ENCODE data around the gene RTF1. TPM values are rescaled to one million over a fixed set of nuclear protein-coding genes. Genes with fewer than 3 reads are reported as not detected.
"Not testable (repeated sequence)": the region's sequence is repeated elsewhere in the genome, so short reads cannot be mapped to it uniquely, and the experiment has no call there.

Gene RTF1
- total RNA-seq, 4 donors from 2014 or later = 22.0 to 66.9 (median 36.1) TPM

DNA sequence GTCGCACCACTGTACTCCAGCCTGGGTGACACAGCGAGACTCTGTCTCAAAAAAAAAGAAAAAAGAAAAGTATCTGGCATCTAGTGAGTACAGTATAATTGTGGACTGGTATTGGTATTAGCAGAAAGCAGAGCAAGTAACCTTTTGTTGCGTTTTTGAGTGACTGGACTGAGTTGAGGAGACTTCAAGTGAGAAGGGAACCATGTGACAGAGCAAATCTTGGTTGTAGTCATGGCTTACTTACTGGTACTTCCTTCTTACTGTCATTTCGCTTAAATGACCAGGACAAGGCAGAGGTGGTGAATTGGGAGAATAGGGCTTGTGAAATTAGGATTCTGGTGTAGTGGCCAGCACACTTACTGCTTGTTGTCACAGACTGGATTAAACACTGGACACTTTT lies 20.6 kb downstream of the RTF1 start:
- Histone ChIP-seq H3K27ac (no peak overlapping the region), H3K4me1 (no peaks in the 10 kb centered on the region), H3K9me3 (no peaks in the 10 kb centered on the region), H3K36me3 (peaks cover 50% of the 10 kb centered on the region), H3K27me3 (no peaks in the 10 kb centered on the region), H3K4me3 (no peak overlapping the region)
- TF ChIP-seq CTCF (IDR thresholded peaks at IDR 0.05) (no peak), POLR2A (IDR thresholded peaks at IDR 0.05) (no peak), EP300 (IDR thresholded peaks at IDR 0.05) (no peak), POLR2AphosphoS5 (IDR thresholded peaks at IDR 0.05) (no peak)
- 94% methylated on average over 4 of the region's 4 CpGs for WGBS
- DNase-seq (ENCODE audit: low spot score in 2 of 2) = no peak

- Histone ChIP-seq H3K4me3 (no peak overlapping the region), H3K27ac (no peak overlapping the region), H3K27me3 (no peaks in the 10 kb centered on the region), H3K36me3 (peaks cover 48% of the 10 kb centered on the region), H3K9me3 (no peaks in the 10 kb centered on the region), H3K4me1 (no peaks in the 10 kb centered on the region)
- no peak for DNase-seq (ENCODE audit: low spot score in 2 of 2)
- TF ChIP-seq POLR2A (IDR thresholded peaks at IDR 0.05) (no peak), POLR2AphosphoS5 (IDR thresholded peaks at IDR 0.05) (no peak), CTCF (IDR thresholded peaks at IDR 0.05) (no peak), EP300 (IDR thresholded peaks at IDR 0.05) (no peak)
- WGBS = 93% methylated on average over 11 of the region's 11 CpGs
Measured at GRCh38 chr15:41438206-41438605, 21.3 kb downstream of the RTF1 start.

DNA sequence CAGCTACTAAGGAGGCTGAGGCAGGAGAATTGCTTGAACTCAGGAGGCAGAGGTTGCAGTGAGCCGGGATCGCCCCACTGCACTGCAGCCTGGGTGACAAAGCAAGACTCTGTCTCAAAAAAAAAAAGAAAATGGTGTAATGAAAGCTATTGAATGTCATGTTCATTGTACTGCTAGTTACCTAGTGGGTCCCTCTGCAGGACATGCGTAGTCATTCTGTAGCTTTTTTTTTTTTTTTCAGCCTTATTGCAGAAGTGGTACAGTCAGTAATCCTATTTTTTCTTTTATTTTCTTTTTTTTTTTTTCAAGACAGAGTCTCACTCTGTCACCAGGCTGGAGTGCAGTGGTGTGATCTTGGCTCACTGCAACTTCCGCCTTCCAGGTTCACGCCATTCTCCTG lies 21.9 kb downstream of the RTF1 start:
- not testable (repeated sequence) for H3K4me1 ChIP-seq; H3K4me3 ChIP-seq; H3K9me3 ChIP-seq; DNase-seq (ENCODE audit: low spot score in 2 of 2); H3K27me3 ChIP-seq; H3K27ac ChIP-seq
- H3K36me3 ChIP-seq = peaks cover 47% of the 10 kb centered on the region
- WGBS = 96% methylated on average over 5 of the region's 5 CpGs

DNA sequence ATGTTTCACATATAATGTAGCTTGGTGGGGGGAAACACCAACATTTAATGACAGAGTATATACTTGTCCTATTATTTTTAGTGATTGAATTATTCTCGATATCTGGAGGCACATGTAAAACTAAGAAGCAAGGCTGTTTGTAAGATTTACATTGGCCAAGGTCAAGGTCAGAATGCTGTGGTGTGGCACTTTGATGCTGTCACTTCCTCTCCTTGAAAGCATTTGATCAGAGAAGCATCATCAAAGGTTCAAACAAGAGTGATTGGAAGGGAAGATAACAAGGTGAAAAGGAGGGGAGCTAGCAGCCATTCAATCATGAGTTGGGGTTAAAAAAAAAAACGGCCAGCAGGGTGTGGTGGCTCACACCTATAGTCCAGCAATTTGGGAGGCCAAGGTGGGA lies 26.4 kb downstream of the RTF1 start:
- WGBS = 70% methylated on average over 2 of the region's 2 CpGs

DNA sequence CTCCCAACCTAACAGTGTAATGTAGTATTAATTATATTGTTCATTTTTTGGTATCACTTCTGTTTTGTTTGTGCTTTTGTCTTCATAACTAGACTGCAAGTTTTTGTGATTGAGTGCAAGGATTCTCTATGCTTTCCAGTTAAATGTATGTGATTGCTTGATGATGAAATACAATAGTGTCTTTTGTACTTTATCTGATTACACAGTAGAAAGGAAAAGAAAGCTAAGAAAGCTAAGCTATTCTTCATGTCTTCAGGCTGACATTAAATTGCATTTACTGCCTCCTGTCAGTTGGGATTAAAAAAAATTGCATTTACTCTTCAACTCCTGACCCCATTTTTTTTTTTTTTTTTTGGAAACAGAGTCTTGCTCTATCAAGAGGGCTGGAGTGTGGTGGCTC lies 28.5 kb downstream of the RTF1 start:
- Histone ChIP-seq H3K27ac (no peak overlapping the region), H3K4me3 (no peak overlapping the region), H3K27me3 (no peaks in the 10 kb centered on the region), H3K4me1 (no peaks in the 10 kb centered on the region), H3K36me3 (peaks cover 30% of the 10 kb centered on the region), H3K9me3 (no peaks in the 10 kb centered on the region)
- TF ChIP-seq POLR2A (IDR thresholded peaks at IDR 0.05) (no peak), POLR2AphosphoS5 (IDR thresholded peaks at IDR 0.05) (no peak)
- DNase-seq (ENCODE audit: low spot score in 2 of 2) = no peak

More for the DNA sequence above, 26.4 kb downstream of the RTF1 start:
- H3K4me1 ChIP-seq = no peaks in the 10 kb centered on the region
- peaks cover 46% of the 10 kb centered on the region for H3K36me3 ChIP-seq
- no peaks in the 10 kb centered on the region for H3K9me3 ChIP-seq
- H3K4me3 ChIP-seq = no peak overlapping the region
- no peak overlapping the region for H3K27ac ChIP-seq
- TF ChIP-seq POLR2A (IDR thresholded peaks at IDR 0.05) (no peak), EP300 (IDR thresholded peaks at IDR 0.05) (no peak), CTCF (IDR thresholded peaks at IDR 0.05) (no peak), POLR2AphosphoS5 (IDR thresholded peaks at IDR 0.05) (no peak)
- DNase-seq (ENCODE audit: low spot score in 2 of 2) = no peak
- H3K27me3 ChIP-seq = no peaks in the 10 kb centered on the region

- no peak for DNase-seq (ENCODE audit: low spot score in 2 of 2)
- H3K27me3 ChIP-seq = no peaks in the 10 kb centered on the region
- no peaks in the 10 kb centered on the region for H3K4me1 ChIP-seq
- no peaks in the 10 kb centered on the region for H3K9me3 ChIP-seq
- no peak overlapping the region for H3K27ac ChIP-seq
- TF ChIP-seq POLR2AphosphoS5 (IDR thresholded peaks at IDR 0.05) = no peak
- TF ChIP-seq EP300 (IDR thresholded peaks at IDR 0.05) = no peak
- no peak overlapping the region for H3K4me3 ChIP-seq
- 81% methylated on average over 4 of the region's 4 CpGs for WGBS
- H3K36me3 ChIP-seq = peaks cover 49% of the 10 kb centered on the region
Measured at GRCh38 chr15:41462084-41462795, 45.3 kb downstream of the RTF1 start.
